ENCODE data around the gene BEND6.

The BEND6 gene

GRCh38 chr6:57013521-57013926 is 58.6 kb downstream of the BEND6 start:
- H3K27ac ChIP-seq = no peak overlapping the region
- ChIA-PET POLR2A (ENCODE audit: low non-redundant PET) (no interaction called here), CTCF (no interaction called here)
- no peak for TF ChIP-seq CTCF (conservative IDR thresholded peaks at IDR 0.05; ENCODE audit: low read depth)
- DNase-seq (ENCODE audit: low spot score) = peak; percentile 74

- ChIA-PET CTCF (interaction anchor here (0.7 to 1.5 kb wide), 2 partner anchors 62 to 213 kb away, joined by 4 to 5 read pairs; partner anchors contain the start of gene BEND6), POLR2A (ENCODE audit: low non-redundant PET) (no interaction called here)
- TF ChIP-seq CTCF (conservative IDR thresholded peaks at IDR 0.05; ENCODE audit: low read depth) = no peak
- no peak for DNase-seq (ENCODE audit: low spot score)
- H3K27ac ChIP-seq = no peak overlapping the region
Observed at GRCh38 chr6:57017069-57017468, 62.2 kb downstream of the BEND6 start.

GRCh38 chr6:57017841-57018240 is 62.9 kb downstream of the BEND6 start:
- ChIA-PET CTCF (interaction anchor here (0.7 to 1.5 kb wide), 2 partner anchors 63 to 214 kb away, joined by 4 to 5 read pairs; partner anchors contain the start of gene BEND6), POLR2A (ENCODE audit: low non-redundant PET) (no interaction called here)
- DNase-seq (ENCODE audit: low spot score) = no peak
- no peak for TF ChIP-seq CTCF (conservative IDR thresholded peaks at IDR 0.05; ENCODE audit: low read depth)
- H3K27ac ChIP-seq = no peak overlapping the region

GRCh38 chr6:57019434-57019833 is 64.5 kb downstream of the BEND6 start:
- ChIA-PET CTCF (no interaction called here), POLR2A (ENCODE audit: low non-redundant PET) (no interaction called here)

GRCh38 chr6:57021086-57021720 is 66.3 kb downstream of the BEND6 start:
- peak; percentile 62 for DNase-seq (ENCODE audit: low spot score)
- no peak overlapping the region for H3K27ac ChIP-seq
- ChIA-PET POLR2A (ENCODE audit: low non-redundant PET) (no interaction called here), CTCF (interaction anchor here (0.6 to 1.4 kb wide), 6 partner anchors 101 to 255 kb away, joined by 3 to 10 read pairs (median 4); no protein-coding TSS in a partner anchor)
- peak; percentile 59 for TF ChIP-seq CTCF (conservative IDR thresholded peaks at IDR 0.05; ENCODE audit: low read depth)

More at GRCh38 chr6:57019434-57019833, 64.5 kb downstream of the BEND6 start:
- TF ChIP-seq CTCF (conservative IDR thresholded peaks at IDR 0.05; ENCODE audit: low read depth) = no peak
- DNase-seq (ENCODE audit: low spot score) = no peak
- H3K27ac ChIP-seq = no peak overlapping the region

GRCh38 chr6:57024321-57024720 is 69.4 kb downstream of the BEND6 start:
- DNase-seq (ENCODE audit: low spot score) = no peak
- POLR2A ChIA-PET (ENCODE audit: low non-redundant PET) = no interaction called here
- TF ChIP-seq CTCF (conservative IDR thresholded peaks at IDR 0.05; ENCODE audit: low read depth) = no peak
- no peak overlapping the region for H3K27ac ChIP-seq
- CTCF ChIA-PET = interaction anchor here (0.6 kb wide), 1 partner anchor 292 kb away, joined by 7 read pairs; no protein-coding TSS in a partner anchor
